GM21528 (cell line): ENCODE measurements around the gene CDCA4.
"Not testable (repeated sequence)": the region's sequence is repeated elsewhere in the genome, so short reads cannot be mapped to it uniquely, and the experiment has no call there.

Experiments
- ATAC-seq: cut with Tn5 transposase; IDR thresholded peaks from one replicate; pipeline ENCODE4 v1.9.1; 2021; ENCODE audit warnings: mild to moderate bottlenecking, moderate library complexity; ENCODE audit not compliant: unreplicated experiment, low FRiP score

CDCA4 gene

GRCh38 chr14:105039458-105040205, 18.7 kb upstream of the CDCA4 start:
- no peak for ATAC-seq

GRCh38 chr14:105035616-105036015, 14.7 kb upstream of the CDCA4 start:
- ATAC-seq = not testable (repeated sequence)

- ATAC-seq = no peak
These were observed 13.6 kb upstream of the CDCA4 start for GRCh38 chr14:105034315-105035039.

- not testable (repeated sequence) for ATAC-seq
These were observed 12.6 kb upstream of the CDCA4 start for GRCh38 chr14:105033412-105033900.

GRCh38 chr14:105032451-105032901, 11.6 kb upstream of the CDCA4 start:
- ATAC-seq = not testable (repeated sequence)

GRCh38 chr14:105030836-105031396, 10.0 kb upstream of the CDCA4 start:
- ATAC-seq = no peak

- no peak for ATAC-seq
These were observed 9.3 kb upstream of the CDCA4 start for GRCh38 chr14:105030194-105030593.

GRCh38 chr14:105029402-105029801, 8.5 kb upstream of the CDCA4 start:
- no peak for ATAC-seq

- no peak for ATAC-seq
These were observed 7.5 kb upstream of the CDCA4 start for GRCh38 chr14:105028251-105028927.

GRCh38 chr14:105027718-105028117, 6.8 kb upstream of the CDCA4 start:
- ATAC-seq = not testable (repeated sequence)

- ATAC-seq = no peak
These were observed 6.1 kb upstream of the CDCA4 start for GRCh38 chr14:105026802-105027563.

- no peak for ATAC-seq
These were observed 5.3 kb upstream of the CDCA4 start for GRCh38 chr14:105026033-105026785.

- no peak for ATAC-seq
These were observed 4.5 kb upstream of the CDCA4 start for GRCh38 chr14:105025429-105025828.

- ATAC-seq = no peak
These were observed 3.1 kb upstream of the CDCA4 start for GRCh38 chr14:105023791-105024480.

- no peak for ATAC-seq
These were observed 2.3 kb upstream of the CDCA4 start for GRCh38 chr14:105023144-105023543.

- no peak for ATAC-seq
These were observed 1.4 kb upstream of the CDCA4 start for GRCh38 chr14:105022276-105022670.

GRCh38 chr14:105021656-105022275, 883 bp upstream of the CDCA4 start:
- peak; percentile 12 for ATAC-seq
